ENCODE results near the gene PARD3. TPM values are rescaled to one million over a fixed set of nuclear protein-coding genes. Genes with fewer than 3 reads are reported as not detected.

Gene PARD3
- total RNA-seq, 1 donor from 2014 or later, result 58.7 TPM

GRCh38 chr10:34139559-34139958, 675.5 kb downstream of the PARD3 start:
- Histone ChIP-seq H3K9ac (no peak overlapping the region), H3K36me3 (no peaks in the 10 kb centered on the region), H4K20me1 (ENCODE audit: low read depth) (no peaks in the 10 kb centered on the region), H3K4me1 (no peaks in the 10 kb centered on the region), H2AFZ (replicated peaks) (no peak overlapping the region), H3K9me3 (ENCODE audit: low read depth) (no peaks in the 10 kb centered on the region), H3K27ac (no peak overlapping the region), H3K79me2 (ENCODE audit: low read depth) (no peaks in the 10 kb centered on the region), H3K27me3 (no peaks in the 10 kb centered on the region), H3K4me2 (no peak overlapping the region), H3K4me3 (no peak overlapping the region), H3F3A (ENCODE audit: low read depth) (no peaks in the 10 kb centered on the region)
- peaks cover 4% of the 10 kb centered on the region for H3K27me3 Mint-ChIP-seq (ENCODE audit: insufficient read depth, low read depth)
- H3K4me3 Mint-ChIP-seq, result no peak overlapping the region
- no peaks in the 10 kb centered on the region for H3K9me3 Mint-ChIP-seq
- DNase-seq (ENCODE audit: low spot score), result no peak
- peaks cover 2% of the 10 kb centered on the region for H3K36me3 Mint-ChIP-seq
- H3K4me1 Mint-ChIP-seq, result peaks cover 20% of the 10 kb centered on the region
- no peak overlapping the region for H3K27ac Mint-ChIP-seq
- TF ChIP-seq EZH2 (IDR thresholded peaks at IDR 0.05), result no peak
- TF ChIP-seq EZH2phosphoT487 (IDR thresholded peaks at IDR 0.05), result no peak
- TF ChIP-seq, protein P1, sequence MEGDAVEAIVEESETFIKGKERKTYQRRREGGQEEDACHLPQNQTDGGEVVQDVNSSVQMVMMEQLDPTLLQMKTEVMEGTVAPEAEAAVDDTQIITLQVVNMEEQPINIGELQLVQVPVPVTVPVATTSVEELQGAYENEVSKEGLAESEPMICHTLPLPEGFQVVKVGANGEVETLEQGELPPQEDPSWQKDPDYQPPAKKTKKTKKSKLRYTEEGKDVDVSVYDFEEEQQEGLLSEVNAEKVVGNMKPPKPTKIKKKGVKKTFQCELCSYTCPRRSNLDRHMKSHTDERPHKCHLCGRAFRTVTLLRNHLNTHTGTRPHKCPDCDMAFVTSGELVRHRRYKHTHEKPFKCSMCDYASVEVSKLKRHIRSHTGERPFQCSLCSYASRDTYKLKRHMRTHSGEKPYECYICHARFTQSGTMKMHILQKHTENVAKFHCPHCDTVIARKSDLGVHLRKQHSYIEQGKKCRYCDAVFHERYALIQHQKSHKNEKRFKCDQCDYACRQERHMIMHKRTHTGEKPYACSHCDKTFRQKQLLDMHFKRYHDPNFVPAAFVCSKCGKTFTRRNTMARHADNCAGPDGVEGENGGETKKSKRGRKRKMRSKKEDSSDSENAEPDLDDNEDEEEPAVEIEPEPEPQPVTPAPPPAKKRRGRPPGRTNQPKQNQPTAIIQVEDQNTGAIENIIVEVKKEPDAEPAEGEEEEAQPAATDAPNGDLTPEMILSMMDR (IDR thresholded peaks at IDR 0.05), result no peak

- TF ChIP-seq EZH2 (IDR thresholded peaks at IDR 0.05) (no peak), EZH2phosphoT487 (IDR thresholded peaks at IDR 0.05) (no peak)
- TF ChIP-seq, protein P1 (IDR thresholded peaks at IDR 0.05), result no peak
- no peaks in the 10 kb centered on the region for H4K20me1 ChIP-seq (ENCODE audit: low read depth)
- Mint-ChIP-seq H3K36me3 (peaks cover 5% of the 10 kb centered on the region), H3K4me1 (peaks cover 20% of the 10 kb centered on the region), H3K27me3 (ENCODE audit: insufficient read depth, low read depth) (peaks cover 4% of the 10 kb centered on the region), H3K27ac (no peak overlapping the region), H3K9me3 (peaks cover 4% of the 10 kb centered on the region), H3K4me3 (no peak overlapping the region)
- no peak overlapping the region for H3K27ac ChIP-seq
- H3K79me2 ChIP-seq (ENCODE audit: low read depth), result no peaks in the 10 kb centered on the region
- no peaks in the 10 kb centered on the region for H3K36me3 ChIP-seq
- H3K4me3 ChIP-seq, result no peak overlapping the region
- H3K9me3 ChIP-seq (ENCODE audit: low read depth), result no peaks in the 10 kb centered on the region
- H3K4me1 ChIP-seq, result no peaks in the 10 kb centered on the region
- no peaks in the 10 kb centered on the region for H3F3A ChIP-seq (ENCODE audit: low read depth)
- H3K9ac ChIP-seq, result no peak overlapping the region
- no peak overlapping the region for H3K4me2 ChIP-seq
- no peak overlapping the region for H2AFZ ChIP-seq (replicated peaks)
- no peak for DNase-seq (ENCODE audit: low spot score)
- no peaks in the 10 kb centered on the region for H3K27me3 ChIP-seq
Observed at GRCh38 chr10:34137955-34138354, 677.1 kb downstream of the PARD3 start.

DNA sequence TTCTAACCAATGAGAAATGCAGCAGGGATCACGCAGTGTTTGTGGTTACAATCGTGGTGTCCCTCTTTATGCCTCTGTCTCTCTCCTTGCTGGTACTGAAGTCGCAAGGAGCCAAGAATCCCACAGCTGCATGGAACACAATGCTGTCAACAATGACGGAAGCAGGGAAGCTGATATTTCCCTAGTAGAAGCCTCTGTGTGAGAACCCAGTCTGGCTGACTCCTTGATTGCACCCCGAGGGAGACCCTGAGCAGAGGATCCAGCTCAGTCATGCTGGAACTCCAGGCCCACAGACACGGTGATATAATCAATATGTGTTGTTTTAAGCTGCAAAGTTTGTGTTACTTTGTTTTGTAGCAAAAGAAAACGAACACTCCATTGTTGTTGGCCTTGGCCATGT, 677.9 kb downstream of the PARD3 start:
- Histone ChIP-seq H2AFZ (replicated peaks) (no peak overlapping the region), H3K36me3 (no peaks in the 10 kb centered on the region), H3K27me3 (no peaks in the 10 kb centered on the region), H3K4me2 (no peak overlapping the region), H3K9me3 (ENCODE audit: low read depth) (no peaks in the 10 kb centered on the region), H3K9ac (no peak overlapping the region), H4K20me1 (ENCODE audit: low read depth) (no peaks in the 10 kb centered on the region), H3K27ac (no peak overlapping the region), H3K4me3 (no peak overlapping the region), H3K4me1 (no peaks in the 10 kb centered on the region), H3K79me2 (ENCODE audit: low read depth) (no peaks in the 10 kb centered on the region), H3F3A (ENCODE audit: low read depth) (no peaks in the 10 kb centered on the region)
- H3K27me3 Mint-ChIP-seq (ENCODE audit: insufficient read depth, low read depth), result peaks cover 4% of the 10 kb centered on the region
- H3K27ac Mint-ChIP-seq, result no peak overlapping the region
- peaks cover 20% of the 10 kb centered on the region for H3K4me1 Mint-ChIP-seq
- peaks cover 4% of the 10 kb centered on the region for H3K9me3 Mint-ChIP-seq
- no peak for DNase-seq (ENCODE audit: low spot score)
- no peak for TF ChIP-seq EZH2 (IDR thresholded peaks at IDR 0.05)
- TF ChIP-seq, protein P1 (IDR thresholded peaks at IDR 0.05), result no peak
- TF ChIP-seq EZH2phosphoT487 (IDR thresholded peaks at IDR 0.05), result no peak
- H3K36me3 Mint-ChIP-seq, result peaks cover 5% of the 10 kb centered on the region
- no peak overlapping the region for H3K4me3 Mint-ChIP-seq

Data from neural progenitor cell (in vitro differentiated cells).